ENCODE measurements around the gene CMPK2. TPM values are rescaled to one million over a fixed set of nuclear protein-coding genes. Genes with fewer than 3 reads are reported as not detected.
A peak's percentile ranks its signal among the peaks of the same experiment; 100 is the strongest.

The CMPK2 gene
- total RNA-seq, 1 experiment from 2014 or later = 26.6 TPM

- peaks cover 4% of the 10 kb centered on the region for H3K9me3 Mint-ChIP-seq (ENCODE audit: low read depth, unreplicated experiment)
- CTCF ChIA-PET = no interaction called here
- no peak for DNase-seq
- peaks cover 7% of the 10 kb centered on the region for H3K36me3 Mint-ChIP-seq (ENCODE audit: insufficient read depth, unreplicated experiment)
- peaks cover 16% of the 10 kb centered on the region for H3K4me1 Mint-ChIP-seq (ENCODE audit: low read depth, unreplicated experiment)
- TF ChIP-seq, protein P1, sequence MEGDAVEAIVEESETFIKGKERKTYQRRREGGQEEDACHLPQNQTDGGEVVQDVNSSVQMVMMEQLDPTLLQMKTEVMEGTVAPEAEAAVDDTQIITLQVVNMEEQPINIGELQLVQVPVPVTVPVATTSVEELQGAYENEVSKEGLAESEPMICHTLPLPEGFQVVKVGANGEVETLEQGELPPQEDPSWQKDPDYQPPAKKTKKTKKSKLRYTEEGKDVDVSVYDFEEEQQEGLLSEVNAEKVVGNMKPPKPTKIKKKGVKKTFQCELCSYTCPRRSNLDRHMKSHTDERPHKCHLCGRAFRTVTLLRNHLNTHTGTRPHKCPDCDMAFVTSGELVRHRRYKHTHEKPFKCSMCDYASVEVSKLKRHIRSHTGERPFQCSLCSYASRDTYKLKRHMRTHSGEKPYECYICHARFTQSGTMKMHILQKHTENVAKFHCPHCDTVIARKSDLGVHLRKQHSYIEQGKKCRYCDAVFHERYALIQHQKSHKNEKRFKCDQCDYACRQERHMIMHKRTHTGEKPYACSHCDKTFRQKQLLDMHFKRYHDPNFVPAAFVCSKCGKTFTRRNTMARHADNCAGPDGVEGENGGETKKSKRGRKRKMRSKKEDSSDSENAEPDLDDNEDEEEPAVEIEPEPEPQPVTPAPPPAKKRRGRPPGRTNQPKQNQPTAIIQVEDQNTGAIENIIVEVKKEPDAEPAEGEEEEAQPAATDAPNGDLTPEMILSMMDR (IDR thresholded peaks at IDR 0.05; ENCODE audit: unreplicated experiment) = no peak
- H3K27ac Mint-ChIP-seq (ENCODE audit: unreplicated experiment) = no peak overlapping the region
- H3K4me3 Mint-ChIP-seq (ENCODE audit: low read depth, unreplicated experiment) = peak overlapping the region; percentile 70
- intact Hi-C loops (cut with micrococcal nuclease; ENCODE audit: unreplicated experiment) = no loop called here
- H3K27me3 Mint-ChIP-seq (ENCODE audit: unreplicated experiment) = peaks cover 2% of the 10 kb centered on the region
- BruUV-seq (replicated peaks) = TSS peak; percentile 53
Measured at GRCh38 chr2:6878549-6878948, 12.8 kb upstream of the CMPK2 start.

DNA sequence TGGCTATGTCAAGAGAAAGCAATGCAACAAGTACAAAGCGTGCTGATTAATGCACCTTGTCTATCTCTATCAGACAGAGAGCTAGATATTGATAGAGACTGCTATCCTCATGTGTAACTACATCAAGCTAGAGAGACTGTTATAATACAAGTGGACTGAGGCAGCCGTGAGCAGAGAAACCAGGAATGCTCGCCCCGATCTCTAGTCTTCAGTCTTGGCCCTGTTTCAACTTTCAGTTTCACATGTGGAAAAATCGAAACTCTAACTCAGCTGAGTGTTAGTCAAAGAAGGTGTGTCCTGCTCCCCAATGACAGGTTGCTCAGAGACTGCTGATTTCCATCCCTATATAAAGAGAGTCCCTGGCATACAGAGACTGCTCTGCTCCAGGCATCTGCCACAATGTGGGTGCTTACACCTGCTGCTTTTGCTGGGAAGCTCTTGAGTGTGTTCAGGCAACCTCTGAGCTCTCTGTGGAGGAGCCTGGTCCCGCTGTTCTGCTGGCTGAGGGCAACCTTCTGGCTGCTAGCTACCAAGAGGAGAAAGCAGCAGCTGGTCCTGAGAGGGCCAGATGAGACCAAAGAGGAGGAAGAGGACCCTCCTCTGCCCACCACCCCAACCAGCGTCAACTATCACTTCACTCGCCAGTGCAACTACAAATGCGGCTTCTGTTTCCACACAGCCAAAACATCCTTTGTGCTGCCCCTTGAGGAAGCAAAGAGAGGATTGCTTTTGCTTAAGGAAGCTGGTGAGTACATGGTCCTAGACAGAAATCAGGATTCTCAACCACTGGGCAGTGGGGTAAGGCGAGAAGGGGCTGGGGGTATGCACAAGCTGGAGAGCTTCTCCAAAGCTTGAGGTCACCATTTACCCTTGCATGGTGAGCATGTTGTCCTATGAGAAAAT, 11.9 kb upstream of the CMPK2 start, which contains the start of gene RSAD2:
Gene RSAD2, plus strand, starts transcription at position 376 of the 903 bp plus-strand sequence. Its CDS starts 24 bp downstream, at position 400.
- Mint-ChIP-seq H3K27ac (ENCODE audit: unreplicated experiment) (peak within 1 kb of the TSS; percentile 46), H3K4me1 (ENCODE audit: low read depth, unreplicated experiment) (peaks cover 16% of the 10 kb centered on the region)
- intact Hi-C loops (cut with micrococcal nuclease; ENCODE audit: unreplicated experiment) = no loop called here

DNA sequence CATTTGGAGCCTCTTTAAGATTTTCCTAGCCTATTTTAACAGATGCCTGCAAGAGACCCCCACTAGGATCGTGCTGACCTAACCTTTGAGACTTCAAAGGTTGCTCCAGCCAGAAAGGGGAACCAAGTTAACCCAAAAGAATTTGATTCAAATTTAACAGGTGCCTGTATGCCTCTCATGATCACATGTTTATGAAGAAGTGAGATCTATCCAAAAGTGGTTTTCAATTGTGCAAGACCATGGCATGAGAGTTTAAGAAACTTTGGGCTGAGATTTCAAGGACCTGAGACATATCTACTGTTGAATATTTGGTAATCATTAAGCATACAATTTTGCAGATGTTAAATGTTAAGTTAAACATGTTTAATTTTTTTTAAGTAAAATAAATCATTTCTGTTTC, 10.6 kb upstream of the CMPK2 start:
- Mint-ChIP-seq H3K27me3 (ENCODE audit: unreplicated experiment) (no peaks in the 10 kb centered on the region), H3K27ac (ENCODE audit: unreplicated experiment) (no peak overlapping the region), H3K36me3 (ENCODE audit: insufficient read depth, unreplicated experiment) (peaks cover 7% of the 10 kb centered on the region), H3K4me3 (ENCODE audit: low read depth, unreplicated experiment) (no peak overlapping the region), H3K9me3 (ENCODE audit: low read depth, unreplicated experiment) (peaks cover 4% of the 10 kb centered on the region), H3K4me1 (ENCODE audit: low read depth, unreplicated experiment) (peaks cover 16% of the 10 kb centered on the region)
- TF ChIP-seq, protein P1 (IDR thresholded peaks at IDR 0.05; ENCODE audit: unreplicated experiment) = no peak
- DNase-seq = no peak
- intact Hi-C loops (cut with micrococcal nuclease; ENCODE audit: unreplicated experiment) = no loop called here
- CTCF ChIA-PET = no interaction called here
- BruUV-seq (replicated peaks) = no TSS peak

More for the DNA sequence above, 11.9 kb upstream of the CMPK2 start, which contains the start of gene RSAD2:
- peak; percentile 52 for DNase-seq
- BruUV-seq (replicated peaks) = no TSS peak
- Mint-ChIP-seq H3K4me3 (ENCODE audit: low read depth, unreplicated experiment) (peak within 1 kb of the TSS; percentile 70), H3K9me3 (ENCODE audit: low read depth, unreplicated experiment) (peaks cover 4% of the 10 kb centered on the region), H3K36me3 (ENCODE audit: insufficient read depth, unreplicated experiment) (peaks cover 7% of the 10 kb centered on the region), H3K27me3 (ENCODE audit: unreplicated experiment) (no peaks in the 10 kb centered on the region)
- CTCF ChIA-PET = interaction anchor here (0.5 kb wide), 1 partner anchor 45 kb away, joined by 3 read pairs; no protein-coding TSS in a partner anchor
- TF ChIP-seq, protein P1 (IDR thresholded peaks at IDR 0.05; ENCODE audit: unreplicated experiment) = no peak

DNA sequence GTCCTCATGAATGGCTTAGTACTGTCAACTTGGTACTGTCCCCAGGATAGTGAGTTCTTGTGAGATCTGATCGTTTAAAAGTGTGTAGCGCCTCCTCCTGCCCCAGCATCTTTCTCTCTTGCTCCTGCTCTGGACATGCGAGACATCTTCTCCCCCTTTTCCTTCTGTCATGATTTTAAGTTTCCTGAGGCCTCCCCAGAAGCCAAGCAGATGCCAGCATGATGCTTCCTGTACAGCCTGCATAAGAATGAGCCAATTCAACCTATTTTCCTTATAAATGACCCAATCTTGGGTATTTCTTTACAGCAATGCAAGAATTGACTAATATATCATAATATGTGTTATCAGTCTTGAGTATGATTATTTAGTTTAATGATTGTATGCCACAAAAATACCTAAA, 8.3 kb upstream of the CMPK2 start:
- peaks cover 13% of the 10 kb centered on the region for H3K4me1 Mint-ChIP-seq (ENCODE audit: low read depth, unreplicated experiment)
- no peak overlapping the region for H3K27ac Mint-ChIP-seq (ENCODE audit: unreplicated experiment)
- H3K36me3 Mint-ChIP-seq (ENCODE audit: insufficient read depth, unreplicated experiment) = peaks cover 7% of the 10 kb centered on the region
- intact Hi-C loops (cut with micrococcal nuclease; ENCODE audit: unreplicated experiment) = no loop called here
- H3K9me3 Mint-ChIP-seq (ENCODE audit: low read depth, unreplicated experiment) = no peaks in the 10 kb centered on the region
- BruUV-seq (replicated peaks) = no TSS peak
- CTCF ChIA-PET = no interaction called here
- no peak overlapping the region for H3K4me3 Mint-ChIP-seq (ENCODE audit: low read depth, unreplicated experiment)
- DNase-seq = no peak
- TF ChIP-seq, protein P1 (IDR thresholded peaks at IDR 0.05; ENCODE audit: unreplicated experiment) = no peak
- no peaks in the 10 kb centered on the region for H3K27me3 Mint-ChIP-seq (ENCODE audit: unreplicated experiment)

Measured in Calu3 (cell line).